SU-DHL-6 (cell line): Measurements from ENCODE around the gene UBE2D1.

Experiments used
- EZH2phosphoT487 ChIP-seq: fragments of 200-600 bp; sonication (generic), shearing (Covaris generic); conservative IDR thresholded peaks from 2 replicates; pipeline ENCODE4 v1.6.1; 2018; ENCODE audit warnings: mild to moderate bottlenecking, antibody characterized with exemption, low read length, moderate library complexity, mixed read lengths
- TF ChIP-seq, protein P1 (sequence below): fragments of 200-600 bp; sonication (generic); IDR thresholded peaks from one replicate; pipeline ENCODE4 v1.5.1; 2017; ENCODE audit warnings: antibody characterized with exemption, mild to moderate bottlenecking, low read length, moderate library complexity; ENCODE audit not compliant: insufficient read depth, poor library complexity, severe bottlenecking

DNA sequence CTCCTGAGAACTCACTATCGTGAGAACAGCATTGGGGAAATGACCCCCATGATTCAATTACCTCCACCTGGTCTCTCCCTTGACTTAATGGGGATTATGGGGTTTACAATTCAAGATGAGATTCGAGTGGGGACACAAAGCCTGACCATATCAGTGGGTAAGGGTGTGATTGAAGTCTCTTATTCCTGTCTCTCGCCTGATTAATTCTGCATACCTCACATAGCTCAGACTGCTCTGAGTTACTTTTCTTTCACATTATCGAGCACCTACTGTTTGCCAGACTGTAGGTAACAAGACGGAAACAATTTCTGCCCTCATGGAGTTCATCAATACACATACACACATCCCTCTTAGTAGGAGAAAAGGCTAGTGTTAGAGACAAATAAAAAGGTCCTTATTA lies 40.8 kb upstream of the UBE2D1 start:
- TF ChIP-seq, protein P1, sequence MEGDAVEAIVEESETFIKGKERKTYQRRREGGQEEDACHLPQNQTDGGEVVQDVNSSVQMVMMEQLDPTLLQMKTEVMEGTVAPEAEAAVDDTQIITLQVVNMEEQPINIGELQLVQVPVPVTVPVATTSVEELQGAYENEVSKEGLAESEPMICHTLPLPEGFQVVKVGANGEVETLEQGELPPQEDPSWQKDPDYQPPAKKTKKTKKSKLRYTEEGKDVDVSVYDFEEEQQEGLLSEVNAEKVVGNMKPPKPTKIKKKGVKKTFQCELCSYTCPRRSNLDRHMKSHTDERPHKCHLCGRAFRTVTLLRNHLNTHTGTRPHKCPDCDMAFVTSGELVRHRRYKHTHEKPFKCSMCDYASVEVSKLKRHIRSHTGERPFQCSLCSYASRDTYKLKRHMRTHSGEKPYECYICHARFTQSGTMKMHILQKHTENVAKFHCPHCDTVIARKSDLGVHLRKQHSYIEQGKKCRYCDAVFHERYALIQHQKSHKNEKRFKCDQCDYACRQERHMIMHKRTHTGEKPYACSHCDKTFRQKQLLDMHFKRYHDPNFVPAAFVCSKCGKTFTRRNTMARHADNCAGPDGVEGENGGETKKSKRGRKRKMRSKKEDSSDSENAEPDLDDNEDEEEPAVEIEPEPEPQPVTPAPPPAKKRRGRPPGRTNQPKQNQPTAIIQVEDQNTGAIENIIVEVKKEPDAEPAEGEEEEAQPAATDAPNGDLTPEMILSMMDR = no peak
- TF ChIP-seq EZH2phosphoT487 = no peak
